Panc1 (cell line): Measurements from ENCODE around the gene PHF20. TPM values are rescaled to one million over a fixed set of nuclear protein-coding genes. Genes with fewer than 3 reads are reported as not detected.

Source experiments
- ATAC-seq: fragments of 200-7000 bp; cut with Tn5 transposase; 2 replicates; pipeline ENCODE4 v1.9.1; 2020; ENCODE audit warnings: mild to moderate bottlenecking, moderate library complexity
- BruUV-seq: library from RNA; stranded (reverse); fragments of 400-500 nt; replicated peaks from 2 replicates; lab custom pipeline; 2021; lab: Mats Ljungman, UMichigan
- CTCF ChIA-PET: fragments of 300-600 bp; sonication (Branson Sonifier 250); formaldehyde crosslinking; loops from one replicate; lab custom pipeline; 2022; ENCODE audit warnings: antibody characterized with exemption; lab: Charles Lee
- POLR2A ChIA-PET: fragments of 300-600 bp; sonication (Branson Sonifier 250); formaldehyde crosslinking; loops from one replicate; lab custom pipeline; 2022; ENCODE audit warnings: antibody characterized with exemption; lab: Charles Lee
- DNase-seq: peaks from one replicate; pipeline ENCODE4 v3.0.0-alpha.2; 2010; ENCODE audit warnings: low read depth, low spot score
- H3K27ac ChIP-seq: 2 replicates; pipeline ENCODE4 v1.5.1; 2011; ENCODE audit warnings: mild to moderate bottlenecking, low read length, inconsistent platforms
- H3K27me3 ChIP-seq: fragments of 200-500 bp; sonication (Bioruptor generic); 2 replicates; pipeline ENCODE4 v1.6.0; 2014; ENCODE audit warnings: low read length, inconsistent platforms; ENCODE audit not compliant: control insufficient read depth, insufficient read depth
- H3K36me3 ChIP-seq: fragments of 200-500 bp; sonication (Bioruptor generic); 2 replicates; pipeline ENCODE4 v1.5.1; 2014; ENCODE audit warnings: inconsistent platforms, mild to moderate bottlenecking, low read length, moderate library complexity; ENCODE audit not compliant: control insufficient read depth, insufficient read depth
- H3K4me1 ChIP-seq: 2 replicates; pipeline ENCODE4 v1.5.1; 2011; ENCODE audit warnings: inconsistent platforms, mild to moderate bottlenecking, low read length, moderate library complexity; ENCODE audit not compliant: control insufficient read depth, insufficient read depth
- H3K4me3 ChIP-seq, 2 experiments: 2 replicates each; pipeline ENCODE4 v1.5.1; 2011 to 2012; ENCODE audit warnings: low read depth in 2 of 2, low read length in 2 of 2, mild to moderate bottlenecking in 2 of 2, inconsistent platforms in 1 of 2, moderate library complexity in 1 of 2
- H3K9me3 ChIP-seq: fragments of 200-500 bp; sonication (Bioruptor generic); 2 replicates; pipeline ENCODE4 v1.5.1; 2014; ENCODE audit warnings: low read depth, mild to moderate bottlenecking, inconsistent platforms, low read length, moderate library complexity; ENCODE audit not compliant: control insufficient read depth, insufficient read depth
- POLR2AphosphoS5 ChIP-seq: IDR thresholded peaks from 2 replicates; pipeline ENCODE4 v1.6.1; 2012; ENCODE audit warnings: mild to moderate bottlenecking, low read depth, low read length, moderate library complexity
- SIN3A ChIP-seq: IDR thresholded peaks from 2 replicates; pipeline ENCODE4 v1.6.1; 2012; ENCODE audit warnings: low read depth, mild to moderate bottlenecking, low read length, moderate library complexity, borderline replicate concordance; ENCODE audit not compliant: insufficient read depth
- TCF7L2 ChIP-seq: IDR thresholded peaks from 2 replicates; pipeline ENCODE4 v1.6.1; 2011; ENCODE audit warnings: mild to moderate bottlenecking, low read depth, low read length, inconsistent platforms
- in situ Hi-C: cut with HindIII; loops from 2 replicates; pipeline ENCODE4 v1.10.0; 2016; ENCODE audit warnings: low sequenced_read_pairs, low pct_unique_long_range_greater_than_20kb
- intact Hi-C: fragments of 100-400 bp; cut with micrococcal nuclease; formaldehyde crosslinking; loops from one replicate; pipeline ENCODE4 v1.10.0; 2022; ENCODE audit not compliant: unreplicated experiment
- total RNA-seq: library from RNA; stranded (reverse); gene quantifications from one replicate; pipeline ENCODE4 v1.2.1, GENCODE V29; 2021; ENCODE audit not compliant: unreplicated experiment
- TF ChIP-seq, protein P1 (sequence below): fragments of 450-650 bp; IDR thresholded peaks from 2 replicates; pipeline ENCODE4 v1.5.1; 2017; ENCODE audit warnings: mild to moderate bottlenecking
- TF ChIP-seq, protein P2 (sequence below), 2 experiments: IDR thresholded peaks; 2 replicates each; pipeline ENCODE4 v1.6.1; 2011 to 2012; ENCODE audit warnings: low read depth in 2 of 2, control low read depth in 1 of 2, low read length in 1 of 2, mild to moderate bottlenecking in 1 of 2, moderate library complexity in 1 of 2; ENCODE audit not compliant: insufficient read depth in 1 of 2

Gene PHF20
- total RNA-seq, 1 experiment from 2014 or later, result 51.5 TPM

DNA sequence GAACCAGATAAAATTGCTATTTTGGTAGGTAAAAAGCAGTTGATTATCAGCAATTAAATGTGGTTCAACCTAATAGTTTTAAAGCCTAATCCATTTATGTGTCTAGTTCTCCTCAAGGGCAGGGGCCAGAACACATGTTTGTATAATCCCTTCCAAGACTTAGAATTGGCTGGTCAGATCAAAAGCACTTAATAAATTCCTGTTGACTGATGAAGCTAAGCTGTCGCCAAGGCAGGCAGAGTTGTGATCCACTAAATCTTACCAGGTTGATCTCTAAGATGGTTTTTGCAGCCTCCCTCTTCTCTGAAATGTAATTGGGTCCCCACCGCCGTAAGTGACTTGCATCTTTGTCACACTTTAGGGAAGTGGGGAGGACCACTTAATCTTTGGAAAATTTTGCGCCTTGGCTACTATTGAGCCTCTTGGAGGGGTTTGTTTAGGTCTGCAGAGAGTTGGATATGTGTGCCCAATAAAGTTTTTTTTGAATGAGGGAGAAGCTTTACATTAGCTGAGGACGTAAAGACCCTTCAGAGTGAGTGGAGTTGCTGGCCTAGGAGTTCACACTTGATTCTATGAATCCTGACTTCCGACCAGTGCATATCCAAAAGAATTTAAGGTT lies 65.9 kb downstream of the PHF20 start:
- H3K27ac ChIP-seq, result no peak overlapping the region
- POLR2A ChIA-PET, result no interaction called here
- no peaks in the 10 kb centered on the region; the same call in 1 of the 2 replicates for H3K9me3 ChIP-seq
- H3K27me3 ChIP-seq, result no peaks in the 10 kb centered on the region
- no peaks in the 10 kb centered on the region for H3K36me3 ChIP-seq
- ATAC-seq (no peak), DNase-seq (no peak)
- in situ Hi-C loops (no loop called here), intact Hi-C loops (no loop called here)
- no peak overlapping the region for H3K4me3 ChIP-seq
- CTCF ChIA-PET, result no interaction called here
- H3K4me1 ChIP-seq, result no peaks in the 10 kb centered on the region
- TF ChIP-seq POLR2AphosphoS5, result no peak
- BruUV-seq, result no TSS peak

DNA sequence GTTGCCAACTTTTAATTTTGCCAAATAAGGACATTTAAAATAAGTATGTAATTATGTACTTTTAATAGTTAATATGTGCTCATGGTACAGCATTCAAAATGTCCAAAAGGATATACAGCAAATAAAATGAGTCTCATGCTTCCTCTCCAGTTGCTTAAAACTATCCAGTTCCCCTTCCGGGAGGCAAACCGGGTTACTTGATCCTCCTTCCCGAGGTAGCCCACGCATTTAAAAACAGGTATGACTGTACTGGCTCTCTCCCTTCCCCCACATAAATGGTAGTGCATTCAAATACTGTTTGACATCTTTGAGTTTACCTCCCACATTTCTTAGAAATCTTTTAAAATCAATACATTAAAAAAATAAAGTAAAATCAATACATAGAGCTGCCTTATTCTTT lies 66.4 kb downstream of the PHF20 start:
- Histone ChIP-seq H3K27ac (no peak overlapping the region), H3K36me3 (no peaks in the 10 kb centered on the region), H3K4me3 (no peak overlapping the region), H3K27me3 (no peaks in the 10 kb centered on the region), H3K9me3 (no peaks in the 10 kb centered on the region; the same call in 1 of the 2 replicates), H3K4me1 (no peaks in the 10 kb centered on the region)
- intact Hi-C loops (no loop called here), in situ Hi-C loops (no loop called here)
- DNase-seq (no peak), ATAC-seq (no peak)
- no peak for TF ChIP-seq SIN3A
- TF ChIP-seq, protein P1, sequence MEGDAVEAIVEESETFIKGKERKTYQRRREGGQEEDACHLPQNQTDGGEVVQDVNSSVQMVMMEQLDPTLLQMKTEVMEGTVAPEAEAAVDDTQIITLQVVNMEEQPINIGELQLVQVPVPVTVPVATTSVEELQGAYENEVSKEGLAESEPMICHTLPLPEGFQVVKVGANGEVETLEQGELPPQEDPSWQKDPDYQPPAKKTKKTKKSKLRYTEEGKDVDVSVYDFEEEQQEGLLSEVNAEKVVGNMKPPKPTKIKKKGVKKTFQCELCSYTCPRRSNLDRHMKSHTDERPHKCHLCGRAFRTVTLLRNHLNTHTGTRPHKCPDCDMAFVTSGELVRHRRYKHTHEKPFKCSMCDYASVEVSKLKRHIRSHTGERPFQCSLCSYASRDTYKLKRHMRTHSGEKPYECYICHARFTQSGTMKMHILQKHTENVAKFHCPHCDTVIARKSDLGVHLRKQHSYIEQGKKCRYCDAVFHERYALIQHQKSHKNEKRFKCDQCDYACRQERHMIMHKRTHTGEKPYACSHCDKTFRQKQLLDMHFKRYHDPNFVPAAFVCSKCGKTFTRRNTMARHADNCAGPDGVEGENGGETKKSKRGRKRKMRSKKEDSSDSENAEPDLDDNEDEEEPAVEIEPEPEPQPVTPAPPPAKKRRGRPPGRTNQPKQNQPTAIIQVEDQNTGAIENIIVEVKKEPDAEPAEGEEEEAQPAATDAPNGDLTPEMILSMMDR, result no peak
- POLR2A ChIA-PET, result no interaction called here
- no TSS peak for BruUV-seq
- CTCF ChIA-PET, result no interaction called here

DNA sequence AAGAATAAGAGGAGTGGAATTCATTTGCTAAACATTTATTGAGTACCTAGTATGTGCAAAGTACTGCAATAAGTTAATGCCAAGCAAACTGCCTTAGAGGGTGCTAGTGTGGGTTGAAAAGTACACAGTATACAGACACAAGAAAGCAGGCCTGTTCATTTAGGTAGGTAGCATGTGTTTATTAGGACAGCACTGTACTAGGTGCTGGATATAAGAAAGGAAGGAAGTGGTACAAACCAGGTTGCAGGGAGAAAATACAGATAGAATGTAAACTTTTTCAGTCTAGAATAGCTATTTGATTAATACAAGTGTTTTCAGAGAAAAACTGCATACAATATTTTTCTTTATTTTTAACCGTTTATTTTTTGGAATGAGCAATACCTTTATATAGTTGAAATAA lies 68.1 kb downstream of the PHF20 start:
- DNase-seq (no peak), ATAC-seq (no peak)
- intact Hi-C loops, result no loop called here
- POLR2A ChIA-PET, result no interaction called here
- CTCF ChIA-PET, result no interaction called here
- Histone ChIP-seq H3K4me3 (no peak overlapping the region), H3K4me1 (no peaks in the 10 kb centered on the region), H3K9me3 (no peaks in the 10 kb centered on the region; the same call in 1 of the 2 replicates), H3K36me3 (no peaks in the 10 kb centered on the region), H3K27ac (no peak overlapping the region), H3K27me3 (no peaks in the 10 kb centered on the region)
- TF ChIP-seq POLR2AphosphoS5 (no peak), TCF7L2 (no peak), SIN3A (no peak)
- TF ChIP-seq, protein P2, sequence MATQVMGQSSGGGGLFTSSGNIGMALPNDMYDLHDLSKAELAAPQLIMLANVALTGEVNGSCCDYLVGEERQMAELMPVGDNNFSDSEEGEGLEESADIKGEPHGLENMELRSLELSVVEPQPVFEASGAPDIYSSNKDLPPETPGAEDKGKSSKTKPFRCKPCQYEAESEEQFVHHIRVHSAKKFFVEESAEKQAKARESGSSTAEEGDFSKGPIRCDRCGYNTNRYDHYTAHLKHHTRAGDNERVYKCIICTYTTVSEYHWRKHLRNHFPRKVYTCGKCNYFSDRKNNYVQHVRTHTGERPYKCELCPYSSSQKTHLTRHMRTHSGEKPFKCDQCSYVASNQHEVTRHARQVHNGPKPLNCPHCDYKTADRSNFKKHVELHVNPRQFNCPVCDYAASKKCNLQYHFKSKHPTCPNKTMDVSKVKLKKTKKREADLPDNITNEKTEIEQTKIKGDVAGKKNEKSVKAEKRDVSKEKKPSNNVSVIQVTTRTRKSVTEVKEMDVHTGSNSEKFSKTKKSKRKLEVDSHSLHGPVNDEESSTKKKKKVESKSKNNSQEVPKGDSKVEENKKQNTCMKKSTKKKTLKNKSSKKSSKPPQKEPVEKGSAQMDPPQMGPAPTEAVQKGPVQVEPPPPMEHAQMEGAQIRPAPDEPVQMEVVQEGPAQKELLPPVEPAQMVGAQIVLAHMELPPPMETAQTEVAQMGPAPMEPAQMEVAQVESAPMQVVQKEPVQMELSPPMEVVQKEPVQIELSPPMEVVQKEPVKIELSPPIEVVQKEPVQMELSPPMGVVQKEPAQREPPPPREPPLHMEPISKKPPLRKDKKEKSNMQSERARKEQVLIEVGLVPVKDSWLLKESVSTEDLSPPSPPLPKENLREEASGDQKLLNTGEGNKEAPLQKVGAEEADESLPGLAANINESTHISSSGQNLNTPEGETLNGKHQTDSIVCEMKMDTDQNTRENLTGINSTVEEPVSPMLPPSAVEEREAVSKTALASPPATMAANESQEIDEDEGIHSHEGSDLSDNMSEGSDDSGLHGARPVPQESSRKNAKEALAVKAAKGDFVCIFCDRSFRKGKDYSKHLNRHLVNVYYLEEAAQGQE (IDR thresholded peaks at IDR 0.05; ENCODE audit: insufficient read depth in 1 of 2, low read depth in 2 of 2, low read length in 1 of 2), result no peak
- TF ChIP-seq, protein P1, result no peak
- no TSS peak for BruUV-seq
- in situ Hi-C loops, result no loop called here
